Glomerular endothelial cell (primary cell): ENCODE data around the gene ARSD. TPM values are rescaled to one million over a fixed set of nuclear protein-coding genes. Genes with fewer than 3 reads are reported as not detected.

Experiments
- DNase-seq: peaks from one replicate; pipeline ENCODE4 v3.0.0-alpha.2; 2011; ENCODE audit warnings: low read depth, low spot score; ENCODE audit errors: extremely low read depth
- total RNA-seq: library from RNA; depleted of rRNA; stranded (reverse); fragments of >200 nt; gene quantifications from 2 replicates; pipeline ENCODE4 v1.2.3, GENCODE V29; 2015

Gene ARSD
- total RNA-seq, 1 donor from 2014 or later: 32.5 TPM

DNA sequence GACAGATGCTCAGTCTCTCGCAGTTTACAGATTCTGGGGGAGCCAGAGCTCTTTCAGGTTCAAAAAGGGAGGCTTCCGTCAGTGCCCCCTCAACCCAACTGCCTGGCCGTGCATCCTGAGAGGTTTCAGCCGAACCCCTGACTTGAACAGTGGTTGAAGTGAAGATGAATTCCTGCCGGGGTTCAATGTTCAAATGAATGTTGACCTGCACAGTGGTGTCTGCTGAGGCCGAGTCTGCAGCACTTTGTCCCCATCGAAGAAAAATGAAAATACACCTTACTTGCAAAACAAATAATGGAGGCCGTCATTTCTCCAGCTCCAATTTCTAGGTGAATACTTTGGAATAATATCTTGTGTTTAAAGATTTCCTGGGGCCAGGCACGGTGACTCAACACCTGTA lies 66.7 kb downstream of the ARSD start:
- DNase-seq: no peak

- no peak for DNase-seq
Observed at GRCh38 chrX:2859197-2859797, 69.8 kb downstream of the ARSD start.

DNA sequence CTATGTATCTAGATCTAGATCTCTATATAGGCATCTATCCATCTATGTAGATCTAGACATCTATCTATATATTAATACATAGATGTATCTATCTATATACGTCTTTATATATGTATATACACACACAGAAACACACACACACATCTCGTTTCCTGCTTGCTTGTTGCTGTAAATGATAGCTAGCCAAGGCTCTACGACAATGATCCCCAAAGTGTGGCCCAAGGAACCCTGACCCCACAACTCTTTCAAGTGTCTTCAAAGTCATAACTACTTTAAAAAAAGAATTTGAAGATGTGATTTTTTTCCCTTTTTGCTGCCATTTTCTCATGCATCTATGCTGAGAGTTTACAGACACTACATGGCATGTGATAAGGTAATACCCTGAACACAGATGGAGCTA lies 71.6 kb downstream of the ARSD start:
- DNase-seq: no peak

DNA sequence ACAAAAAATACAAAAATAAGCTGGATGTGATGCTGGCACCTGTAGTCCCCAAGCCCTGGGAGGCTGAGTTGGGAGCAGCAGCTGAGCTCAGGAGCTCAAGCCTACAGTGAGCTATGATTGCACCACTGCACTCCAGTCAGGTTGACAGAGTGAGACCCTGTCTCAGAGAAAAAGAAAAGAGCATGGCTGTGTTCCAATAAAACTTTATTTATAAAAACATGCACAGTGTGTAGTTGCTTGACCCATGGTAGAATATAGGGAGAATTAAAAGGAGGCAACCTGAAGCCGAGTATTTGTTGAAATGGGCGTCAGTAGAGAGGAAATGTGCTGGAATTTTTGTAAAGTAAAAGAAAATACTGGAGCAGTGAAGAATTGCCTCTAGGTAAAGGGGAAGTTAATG lies 73.4 kb downstream of the ARSD start:
- DNase-seq: no peak

DNA sequence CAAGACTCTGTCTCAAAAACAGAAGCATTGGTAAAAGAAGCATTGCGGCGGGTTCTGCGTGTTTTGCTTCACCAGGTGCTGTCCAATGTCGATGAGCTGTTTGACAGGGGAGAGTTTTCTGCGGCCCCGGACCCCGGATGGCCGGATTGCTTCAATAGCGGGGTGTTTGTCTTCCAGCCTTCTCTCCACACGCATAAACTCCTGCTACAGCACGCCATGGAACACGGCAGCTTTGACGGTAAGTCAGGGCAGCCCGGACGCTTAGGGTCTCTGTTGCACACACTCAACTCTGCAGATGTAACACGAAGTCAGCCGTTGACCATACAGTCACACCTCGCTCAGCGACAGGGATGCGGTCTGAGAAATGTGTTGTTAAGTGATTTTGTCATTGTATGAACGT lies 74.2 kb downstream of the ARSD start:
- DNase-seq: no peak

Other genes starting within 250 kb of the ARSD start
- 777 and 1,080 TPM in 2 replicates for gene CD99, start 238.0 kb downstream of the ARSD start, total RNA-seq
- 0.05 TPM in 1 of 2 replicates, not detected in the other for gene XG, start 177.3 kb downstream of the ARSD start, total RNA-seq
- gene GYG2, start 100.4 kb downstream of the ARSD start, total RNA-seq: 0.29 and 0.53 TPM in 2 replicates
- not detected in 2 replicates for gene ARSH, start 77.2 kb upstream of the ARSD start, total RNA-seq
- gene ARSF, start 112.1 kb upstream of the ARSD start, total RNA-seq: not detected in 2 replicates